HG03108 (cell line): Measurements from ENCODE around the gene KIF5C.
"Not testable (repeated sequence)": the region's sequence is repeated elsewhere in the genome, so short reads cannot be mapped to it uniquely, and the experiment has no call there.

ENCODE experiments used
- ATAC-seq: cut with Tn5 transposase; IDR thresholded peaks from one replicate; pipeline ENCODE4 v1.9.1; 2021; ENCODE audit warnings: moderate library complexity; ENCODE audit not compliant: unreplicated experiment

KIF5C gene

DNA sequence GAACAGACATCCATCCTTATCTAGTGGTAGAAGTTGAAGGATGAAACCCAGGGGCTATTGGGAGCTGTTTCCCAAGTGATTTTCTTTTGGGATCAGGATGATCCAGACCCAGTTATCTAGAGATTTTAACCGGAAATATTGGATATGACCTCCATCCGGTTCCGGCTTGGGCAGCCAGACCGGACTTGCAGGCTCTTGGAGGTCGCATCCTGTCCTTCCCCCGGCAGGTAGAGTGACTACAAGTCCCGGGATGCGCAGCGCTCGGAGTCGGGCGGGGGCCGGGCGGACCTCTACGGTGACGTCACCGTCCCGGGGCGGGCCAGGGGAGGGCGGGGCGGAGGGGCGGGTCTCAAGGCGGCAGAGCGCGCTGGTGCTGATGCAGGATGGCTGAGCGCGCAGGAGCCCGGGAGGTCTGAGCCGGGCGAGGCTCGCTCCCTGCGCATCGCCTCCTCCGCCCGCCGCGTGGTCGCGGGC is at the start of gene KIF5C:
KIF5C (plus strand) TSS at position 360 of the 474 bp plus-strand sequence. CDS start 391 bp downstream, outside the sequence.
- ATAC-seq = peak; percentile 95

DNA sequence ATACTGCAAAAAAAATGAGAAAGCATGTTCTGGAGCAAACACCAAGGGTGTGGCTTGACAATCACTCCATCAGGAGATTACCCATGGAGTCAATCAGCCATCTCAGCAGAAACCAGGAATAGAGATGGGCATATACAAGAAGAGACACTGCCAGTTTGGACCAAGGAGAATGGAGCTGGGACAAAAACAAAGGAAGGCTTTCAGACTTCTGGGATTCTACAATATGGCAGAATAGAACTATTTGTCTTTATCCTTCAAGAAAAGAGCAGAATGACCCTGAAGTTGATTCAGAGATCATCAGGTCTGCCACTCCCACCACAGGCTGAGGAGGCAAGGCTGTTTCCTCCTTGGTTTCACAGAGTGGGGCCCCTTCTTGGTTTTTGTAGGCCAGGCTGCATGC is 48.2 kb upstream of the KIF5C start:
- ATAC-seq = no peak

DNA sequence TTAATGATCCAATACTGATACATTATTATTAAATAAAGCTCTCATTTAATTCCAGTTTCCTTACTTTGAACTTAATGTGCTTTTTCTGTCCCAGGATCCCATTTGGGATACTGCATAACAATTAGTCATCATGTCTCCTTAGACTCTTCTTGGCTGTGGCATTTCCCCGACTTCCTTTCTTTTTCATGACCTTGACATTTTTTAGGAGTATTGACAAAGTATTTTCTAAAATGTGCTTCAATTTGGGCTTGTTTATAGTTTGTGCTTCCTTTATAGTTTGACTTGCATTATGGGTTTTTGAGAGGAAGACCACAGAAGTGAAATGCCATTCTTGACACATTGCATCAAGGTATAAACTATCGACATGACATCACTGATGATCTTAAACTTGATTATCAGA is 46.1 kb upstream of the KIF5C start:
- ATAC-seq = no peak

DNA sequence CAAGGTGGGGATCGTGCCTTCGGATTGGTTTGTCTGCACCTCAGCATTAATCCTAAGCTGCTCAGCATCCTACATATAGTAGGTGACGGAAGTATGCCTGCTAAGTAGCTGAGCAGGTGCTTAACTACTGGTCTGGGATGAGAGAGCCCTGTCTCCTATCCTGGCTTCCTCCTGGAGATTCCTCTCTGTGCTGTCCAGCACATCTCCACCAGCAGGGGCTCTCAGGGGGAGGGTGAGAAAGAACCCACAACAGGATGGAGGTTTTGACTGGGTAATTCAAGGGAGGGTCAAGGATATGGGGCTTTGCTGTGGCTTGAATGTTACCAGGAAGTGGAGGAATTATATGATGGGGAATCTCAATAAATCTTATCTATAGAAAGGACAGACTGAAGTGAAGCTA is 45.4 kb upstream of the KIF5C start:
- ATAC-seq = no peak

DNA sequence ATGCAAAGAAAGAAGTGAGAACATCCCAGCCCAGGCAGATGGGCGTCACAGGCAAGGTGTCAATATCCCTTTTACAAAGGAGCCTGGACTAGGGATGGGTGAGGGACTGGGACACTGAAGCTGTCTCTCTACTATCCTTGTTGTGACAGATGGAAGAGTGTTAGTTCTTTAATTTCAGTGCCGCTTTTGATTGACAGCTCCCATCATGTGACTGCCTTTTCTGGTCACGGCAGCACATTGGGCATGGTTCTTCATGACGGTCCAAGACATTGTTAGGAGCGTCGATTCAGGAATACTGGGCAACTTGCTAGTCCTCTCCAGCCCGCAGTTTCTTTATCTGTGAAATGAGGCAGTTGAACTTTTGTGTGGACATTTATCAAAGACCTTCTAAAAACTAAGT is 42.4 kb upstream of the KIF5C start:
- no peak for ATAC-seq

DNA sequence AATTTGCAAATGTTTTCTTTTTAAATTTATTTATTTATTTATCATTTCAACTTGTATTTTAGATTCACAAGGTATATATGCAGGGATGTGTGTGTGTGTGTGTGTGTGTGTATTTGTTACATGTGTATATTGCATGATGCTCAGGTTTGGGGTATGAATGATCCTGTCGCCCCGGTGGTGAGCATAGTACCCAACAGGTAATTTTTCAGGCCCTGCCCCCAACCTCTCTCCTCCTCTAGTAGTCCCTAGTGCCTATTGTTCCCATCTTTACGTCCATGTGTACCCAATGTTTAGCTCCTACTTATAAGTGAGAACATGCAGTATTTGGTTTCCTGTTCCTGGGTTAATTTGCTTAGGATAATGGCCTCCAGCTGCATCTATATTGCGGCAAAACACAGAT is 33.0 kb upstream of the KIF5C start:
- no peak for ATAC-seq

DNA sequence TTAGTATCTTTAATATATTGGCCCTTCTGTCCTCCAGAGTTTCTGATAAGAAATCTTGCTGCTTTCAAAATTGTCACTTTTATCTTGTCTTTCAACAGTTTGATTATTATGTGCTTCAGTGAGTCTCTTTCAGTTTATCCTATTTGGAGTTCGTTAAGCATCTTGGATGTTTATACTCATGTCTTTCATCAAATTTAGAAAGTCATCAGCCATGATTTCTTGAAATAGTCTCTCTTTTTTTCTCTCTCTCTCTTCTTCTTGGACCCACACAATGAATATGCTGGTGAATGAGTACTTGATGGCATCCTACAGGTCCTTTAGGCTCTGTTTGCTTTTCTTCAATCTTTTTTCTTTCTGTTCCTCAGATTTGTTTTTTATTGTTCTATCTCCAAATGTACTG is 26.9 kb upstream of the KIF5C start:
- ATAC-seq = no peak

DNA sequence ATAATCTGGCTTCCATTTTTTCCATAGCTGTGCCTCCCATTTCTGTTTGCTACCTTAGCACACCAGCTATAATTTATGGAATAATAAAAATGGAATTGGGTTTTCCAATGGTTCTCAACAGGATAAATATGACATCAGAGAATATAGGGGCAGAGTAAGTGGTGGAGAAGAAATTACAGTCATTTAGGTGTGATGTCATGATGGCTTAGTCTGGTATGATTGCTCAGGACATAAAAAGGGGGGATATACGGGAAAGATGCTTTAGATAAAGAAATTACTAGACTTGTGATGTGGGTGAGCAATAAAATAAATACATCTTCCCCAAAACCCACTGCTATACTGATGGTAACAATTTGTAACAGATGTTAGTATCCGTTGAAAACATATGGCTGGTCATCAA is 21.6 kb upstream of the KIF5C start:
- no peak for ATAC-seq

DNA sequence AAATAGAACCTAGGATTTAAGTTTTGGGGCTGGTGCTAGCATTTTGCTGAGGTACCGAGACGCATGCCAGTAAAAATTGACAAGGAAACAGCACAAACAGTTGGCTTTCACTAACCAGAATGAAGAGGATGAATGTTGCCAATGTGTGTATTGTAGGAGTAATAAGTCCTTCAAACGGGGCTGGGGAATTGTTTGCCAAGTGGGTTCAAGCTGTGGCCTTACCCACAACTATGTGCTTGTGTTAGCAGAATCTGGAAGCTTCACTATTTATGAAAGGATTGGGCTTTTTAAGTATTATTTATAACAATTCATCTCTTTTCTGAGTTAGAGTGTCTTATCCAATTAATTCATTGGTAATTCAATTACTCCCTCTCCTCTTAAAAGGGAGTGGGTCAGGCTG is 15.0 kb upstream of the KIF5C start:
- no peak for ATAC-seq

DNA sequence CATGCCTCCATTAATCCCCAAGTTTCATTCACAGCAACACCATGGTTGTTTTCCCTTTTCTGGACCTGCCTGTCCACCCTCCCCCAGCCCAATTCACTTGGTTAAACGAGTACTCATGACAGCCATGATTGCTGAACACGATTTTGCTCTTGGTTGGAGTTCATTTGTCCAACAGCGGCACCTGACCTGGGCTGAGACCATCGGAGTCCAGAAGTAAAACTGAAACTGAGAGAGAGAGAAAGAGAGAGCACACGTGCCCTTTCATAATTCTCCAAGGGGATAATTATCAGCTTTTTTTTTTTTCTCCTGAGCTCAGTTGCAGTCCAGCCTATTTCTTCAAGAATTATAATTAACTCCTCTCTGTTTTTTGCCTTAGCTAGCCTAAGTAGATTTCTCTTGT is 13.7 kb upstream of the KIF5C start:
- no peak for ATAC-seq

DNA sequence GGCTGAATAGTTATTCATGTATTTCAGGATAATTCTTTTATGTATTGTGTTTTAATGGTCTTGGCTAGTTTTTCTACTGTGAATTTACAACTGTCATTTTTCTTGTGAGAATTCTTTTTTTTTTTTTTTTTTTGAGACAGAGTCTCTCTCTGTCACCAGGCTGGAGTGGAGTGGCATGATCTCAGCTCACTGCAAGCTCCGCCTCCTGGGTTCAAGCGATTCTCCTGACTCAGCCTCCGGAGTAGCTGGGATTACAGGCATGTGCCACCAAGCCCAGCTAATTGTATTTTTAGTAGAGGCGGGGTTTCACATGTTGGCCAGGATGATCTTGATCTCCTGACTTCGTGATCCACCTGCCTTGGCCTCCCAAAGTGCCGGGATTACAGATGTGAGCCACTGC is 12.5 kb upstream of the KIF5C start:
- ATAC-seq = not testable (repeated sequence)

DNA sequence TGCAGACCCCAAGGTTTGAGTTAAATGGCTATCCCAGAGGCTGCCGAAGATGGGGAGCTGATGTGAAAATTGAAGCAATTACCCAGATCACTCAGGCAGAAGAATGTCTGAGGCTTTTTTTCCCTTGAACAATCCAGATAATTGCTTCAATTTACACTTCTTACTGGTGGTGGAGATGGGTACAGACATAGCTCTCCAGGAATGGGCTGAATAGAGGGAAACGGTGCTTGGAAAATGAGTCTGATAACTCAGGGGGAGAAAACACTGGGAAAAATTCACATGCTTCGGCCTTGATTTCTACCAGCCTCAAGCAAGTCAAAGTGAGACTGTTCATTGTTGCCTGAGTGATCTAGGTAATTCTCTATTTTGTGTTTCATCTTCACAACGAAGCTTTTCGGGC is 9.5 kb upstream of the KIF5C start:
- no peak for ATAC-seq

DNA sequence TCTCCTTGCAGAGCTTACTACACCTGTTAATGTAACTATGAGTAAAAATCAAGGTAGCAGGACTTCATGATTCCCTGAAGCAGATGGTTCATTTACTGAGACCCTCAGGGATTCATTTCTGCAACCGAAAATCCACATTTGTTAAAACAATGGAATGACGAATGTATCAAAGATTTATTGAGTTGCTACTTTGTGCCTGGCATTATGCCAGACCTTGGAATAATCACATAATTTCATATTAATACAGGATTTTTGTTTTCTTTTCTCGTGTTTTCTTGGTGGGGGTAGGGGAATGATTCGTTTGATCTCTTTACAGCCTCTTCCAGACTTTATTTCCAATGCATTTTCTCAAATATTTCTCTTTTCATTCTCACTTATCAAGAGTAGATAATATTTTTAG is 8.9 kb upstream of the KIF5C start:
- no peak for ATAC-seq

DNA sequence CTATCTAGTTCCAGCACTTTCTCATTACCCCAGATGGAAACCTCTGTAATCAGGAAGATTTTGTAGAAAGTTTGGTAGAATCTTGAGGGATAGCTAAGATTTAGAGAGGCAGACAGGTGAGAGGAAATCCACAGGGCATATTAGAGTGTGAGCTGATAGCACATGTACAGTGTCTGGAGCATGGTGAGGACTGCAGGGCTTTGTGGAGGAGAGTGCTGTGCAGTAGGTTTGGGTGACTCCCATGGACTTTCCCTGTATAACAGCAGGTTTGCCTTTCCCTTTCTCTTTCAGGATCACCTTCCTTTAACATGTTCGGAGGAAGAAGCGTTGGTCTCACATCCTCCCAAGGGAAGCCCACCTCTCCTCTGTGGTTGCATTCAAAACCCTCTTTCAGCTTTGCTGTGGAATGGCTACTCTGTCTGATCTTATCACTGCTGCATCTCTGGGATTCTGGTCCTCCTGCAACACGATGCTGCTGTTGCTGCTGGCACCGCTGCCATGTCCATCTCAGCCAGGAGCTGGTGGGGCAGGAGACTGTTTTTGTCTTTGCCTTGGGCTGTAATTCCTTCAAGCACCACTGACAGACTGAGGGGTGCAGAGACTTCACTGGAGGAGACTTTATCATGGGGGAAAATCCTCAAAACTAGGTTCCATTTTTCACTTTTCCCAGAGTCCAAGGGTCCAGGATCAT is 7.8 kb upstream of the KIF5C start:
- no peak for ATAC-seq

DNA sequence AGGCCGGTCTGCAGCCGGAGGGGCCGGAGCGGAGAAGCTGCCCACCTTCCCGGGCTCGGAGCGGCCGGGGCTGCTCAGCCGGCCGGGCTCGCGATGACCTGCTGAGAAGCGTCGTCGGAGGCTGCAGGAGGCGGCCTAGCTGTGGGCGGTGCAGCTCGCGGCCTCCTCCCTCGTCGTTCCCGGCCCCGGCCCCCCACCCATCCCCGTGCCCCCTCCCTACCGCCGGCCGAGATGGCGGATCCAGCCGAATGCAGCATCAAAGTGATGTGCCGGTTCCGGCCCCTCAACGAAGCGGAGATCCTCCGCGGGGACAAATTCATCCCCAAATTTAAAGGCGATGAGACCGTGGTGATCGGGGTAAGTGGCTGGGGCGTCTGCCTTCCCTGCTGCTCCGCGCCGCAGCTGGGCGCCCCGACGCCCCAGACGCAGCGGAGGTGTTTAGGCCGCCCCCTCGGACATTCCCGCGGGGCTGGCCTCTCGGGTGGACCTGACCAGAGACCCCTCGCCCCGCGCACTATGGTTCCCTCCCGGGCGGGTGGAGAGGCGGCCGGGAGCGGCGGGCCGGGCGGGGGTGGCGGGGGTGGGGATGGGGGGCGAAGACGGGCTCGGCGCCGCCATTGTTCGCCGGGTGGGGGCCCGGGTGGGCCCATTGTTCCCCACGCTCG is 492 bp downstream of the KIF5C start:
- peak; percentile 16 for ATAC-seq

DNA sequence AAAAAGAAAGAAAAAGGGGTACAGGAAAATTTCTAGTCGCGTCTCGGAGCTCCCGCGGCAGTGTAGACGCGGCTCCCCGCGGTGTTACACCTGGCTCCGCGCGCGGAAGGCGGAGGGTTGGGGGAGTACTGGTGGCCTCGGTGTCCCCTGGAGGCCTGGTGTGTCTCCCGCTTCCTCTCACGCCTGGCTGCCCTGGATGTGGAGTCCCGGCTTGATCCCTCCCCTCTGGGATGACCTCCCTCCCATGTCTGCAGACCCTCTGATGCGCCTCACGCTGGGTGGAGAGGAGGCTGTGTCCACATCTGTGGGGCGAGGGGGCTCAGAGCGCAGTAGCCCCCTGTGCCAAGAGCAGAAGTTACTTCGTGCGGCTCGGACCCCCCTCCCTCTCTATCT is 1.2 kb downstream of the KIF5C start:
- ATAC-seq = no peak

DNA sequence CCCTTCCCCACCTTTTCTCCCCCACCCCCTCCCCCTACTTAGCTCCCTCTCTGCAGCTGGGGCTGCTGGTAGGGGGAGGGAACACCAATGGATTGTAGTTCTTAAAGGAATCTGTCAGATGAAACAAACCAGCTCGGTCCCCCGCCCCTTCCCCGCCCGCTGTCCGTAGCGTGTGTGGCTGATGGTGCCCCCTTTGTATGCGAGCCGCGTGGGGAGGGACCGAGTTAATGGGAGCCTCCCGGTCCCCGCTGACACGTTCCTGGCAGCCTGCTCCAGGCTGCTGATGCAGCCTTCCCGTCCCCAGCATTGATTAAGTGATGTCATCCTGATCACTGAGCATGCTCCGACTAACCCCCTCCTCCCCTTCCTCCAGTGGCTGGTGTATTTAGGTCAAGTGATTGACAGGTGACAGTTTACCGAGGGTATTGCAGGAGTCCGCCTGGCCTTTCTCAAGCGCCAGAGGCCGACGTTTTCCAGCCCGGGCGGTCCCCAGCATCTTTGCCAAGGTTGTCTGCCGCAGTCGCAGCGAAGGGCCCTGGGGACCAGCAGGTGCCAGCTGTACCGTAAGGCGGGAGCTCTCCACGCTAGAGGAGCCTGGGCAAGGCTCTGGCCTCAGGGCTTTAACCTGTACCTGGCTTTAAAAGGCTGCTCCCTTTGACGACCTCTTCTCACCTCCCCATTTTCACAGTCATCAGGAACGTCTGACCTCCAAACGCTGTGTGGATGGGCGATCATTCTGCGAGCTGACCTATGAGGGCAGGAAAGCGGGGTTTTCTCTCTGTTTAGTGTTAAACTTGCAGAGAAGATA is 1.8 kb downstream of the KIF5C start:
- no peak for ATAC-seq

DNA sequence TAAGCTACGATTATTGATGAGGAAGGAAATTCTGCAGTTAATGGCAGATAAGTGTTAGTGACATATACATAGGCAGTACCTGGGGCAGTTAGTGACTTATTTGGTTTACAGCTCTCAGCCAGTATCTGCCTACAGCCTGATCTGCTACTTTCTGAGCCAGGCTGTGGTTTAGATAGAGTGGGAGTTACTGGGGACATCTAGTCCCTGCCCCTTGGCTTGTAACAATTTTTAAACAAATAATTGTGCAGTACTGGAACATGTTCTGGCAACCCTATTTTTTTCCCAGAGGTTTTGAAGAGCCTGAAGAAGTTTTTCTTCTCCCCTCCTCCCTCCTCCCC is 2.3 kb downstream of the KIF5C start:
- ATAC-seq = no peak

DNA sequence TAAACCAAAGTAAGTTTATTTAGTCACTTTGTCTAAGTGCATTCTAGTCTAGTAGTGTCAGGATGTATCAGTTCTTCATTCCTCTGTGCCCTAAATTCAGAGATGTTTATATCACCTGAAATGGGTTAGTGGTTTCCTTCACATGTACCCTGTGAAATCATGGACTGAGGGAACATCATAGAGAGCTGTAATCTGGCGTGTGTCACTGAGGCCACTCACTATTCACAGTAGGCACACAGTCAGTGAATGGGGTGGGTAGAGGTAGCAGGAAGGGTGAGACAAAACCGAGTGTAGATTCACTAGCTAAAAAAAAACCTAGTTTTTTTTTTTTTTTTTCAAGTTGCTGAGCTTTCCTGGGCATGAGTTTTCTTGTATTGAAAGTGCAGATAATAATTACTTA is 5.6 kb downstream of the KIF5C start:
- ATAC-seq = no peak

DNA sequence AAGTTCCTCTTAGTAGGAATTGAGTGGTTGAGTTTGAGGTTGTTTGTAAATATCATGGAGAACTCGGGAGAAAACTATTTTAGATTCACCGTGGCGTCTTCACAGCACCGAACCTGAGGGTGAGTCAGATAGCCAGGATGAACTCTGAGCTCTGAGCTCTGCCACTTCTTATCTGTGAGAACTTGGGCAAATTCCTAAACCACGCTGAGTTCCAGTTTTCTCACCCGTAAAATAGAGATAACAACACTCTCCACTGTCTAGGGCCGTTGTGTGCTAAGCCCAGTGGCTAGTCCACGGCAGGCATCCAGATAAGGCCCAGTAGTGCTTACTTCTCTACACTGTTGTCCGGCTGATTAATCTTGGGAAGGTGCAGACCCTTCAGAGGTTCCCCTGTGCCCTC is 7.0 kb downstream of the KIF5C start:
- no peak for ATAC-seq

DNA sequence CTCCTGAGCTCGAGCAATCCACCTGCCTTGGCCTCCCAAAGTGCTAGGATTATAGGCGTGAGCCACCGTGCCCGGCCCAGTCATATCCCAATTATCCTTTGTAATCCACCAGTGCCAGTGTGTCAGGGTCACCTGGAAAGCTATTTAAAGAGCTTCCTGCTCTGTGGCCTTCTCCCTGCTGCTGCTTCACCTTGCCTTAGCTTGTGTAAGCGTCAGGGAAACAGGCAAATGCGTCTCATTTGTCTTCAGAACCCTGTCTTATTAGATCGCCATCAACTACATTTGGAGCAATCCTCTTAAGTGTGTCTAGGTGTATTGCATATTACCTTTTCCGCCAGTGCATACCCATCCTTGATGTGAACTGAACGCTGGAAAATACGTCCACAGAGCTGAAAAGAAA is 10.2 kb downstream of the KIF5C start:
- no peak for ATAC-seq

DNA sequence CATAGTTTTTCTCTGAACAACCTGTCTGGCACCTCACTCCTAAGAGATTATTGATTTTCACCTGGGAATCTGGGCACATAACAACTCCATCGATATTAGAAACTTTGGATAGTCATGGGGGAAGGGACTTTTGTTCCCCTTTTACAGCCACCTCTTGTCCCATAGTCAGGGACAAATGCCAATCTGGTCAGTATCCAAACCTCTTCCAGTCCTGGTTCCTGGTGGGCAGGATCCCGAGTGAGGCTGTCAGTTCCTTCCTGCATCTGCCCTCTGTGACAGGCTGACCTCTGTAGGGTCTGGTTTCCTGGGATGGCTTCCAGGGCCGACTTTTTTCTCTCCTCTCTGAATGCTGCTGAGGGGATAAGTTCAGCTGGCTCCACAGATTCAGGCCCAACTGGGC is 11.0 kb downstream of the KIF5C start:
- ATAC-seq = no peak
